Measurements from ENCODE around the gene CKMT2.

CKMT2 gene

GRCh38 chr5:81226949-81227348, 6.2 kb upstream of the CKMT2 start:
- no peak for DNase-seq
- ChIA-PET POLR2A (no interaction called here), CTCF (no interaction called here)
- H3K27ac ChIP-seq (ENCODE audit: insufficient read depth in 1 of 2, low read depth in 1 of 2, low read length in 2 of 2, poor library complexity in 1 of 2, severe bottlenecking in 2 of 2): no peak overlapping the region
- no peaks in the 10 kb centered on the region for H3K36me3 ChIP-seq (ENCODE audit: control insufficient read depth in 4 of 4, insufficient read depth in 4 of 4, low read length in 3 of 4)
- no CpG with 5 or more reads among the region's 1 CpG for WGBS (ENCODE audit: insufficient coverage)
- no peaks in the 10 kb centered on the region for H3K9me3 ChIP-seq (ENCODE audit: control extremely low read depth in 1 of 5, control insufficient read depth in 4 of 5, insufficient read depth in 2 of 5, low read depth in 1 of 5, low read length in 4 of 5)
- H3K4me3 ChIP-seq (ENCODE audit: control insufficient read depth in 1 of 7, extremely low read depth in 1 of 7, insufficient read depth in 4 of 7, low read depth in 2 of 7, low read length in 6 of 7): no peak overlapping the region
- no peaks in the 10 kb centered on the region for H3K27me3 ChIP-seq (replicated peaks in 2 of 5; ENCODE audit: control insufficient read depth in 4 of 5, insufficient read depth in 5 of 5, low read length in 4 of 5)
- peaks cover 0 to 7% (median 0%) of the 10 kb centered on the region in 4 experiments for H3K4me1 ChIP-seq (ENCODE audit: control extremely low read depth in 1 of 4, control insufficient read depth in 4 of 4, insufficient read depth in 4 of 4, low read length in 3 of 4)

GRCh38 chr5:81228084-81228483, 5.0 kb upstream of the CKMT2 start:
- Histone ChIP-seq H3K9me3 (ENCODE audit: control extremely low read depth in 1 of 5, control insufficient read depth in 4 of 5, insufficient read depth in 2 of 5, low read depth in 1 of 5, low read length in 4 of 5) (no peaks in the 10 kb centered on the region), H3K36me3 (ENCODE audit: control insufficient read depth in 4 of 4, insufficient read depth in 4 of 4, low read length in 3 of 4) (no peaks in the 10 kb centered on the region), H3K4me3 (ENCODE audit: control insufficient read depth in 1 of 7, extremely low read depth in 1 of 7, insufficient read depth in 4 of 7, low read depth in 2 of 7, low read length in 6 of 7) (no peak overlapping the region), H3K4me1 (ENCODE audit: control extremely low read depth in 1 of 4, control insufficient read depth in 4 of 4, insufficient read depth in 4 of 4, low read length in 3 of 4) (peaks cover 0 to 7% (median under 1%) of the 10 kb centered on the region in 4 experiments), H3K27ac (ENCODE audit: insufficient read depth in 1 of 2, low read depth in 1 of 2, low read length in 2 of 2, poor library complexity in 1 of 2, severe bottlenecking in 2 of 2) (no peak overlapping the region), H3K27me3 (replicated peaks in 2 of 5; ENCODE audit: control insufficient read depth in 4 of 5, insufficient read depth in 5 of 5, low read length in 4 of 5) (peaks cover 0 to 4% (median 0%) of the 10 kb centered on the region in 5 experiments)
- DNase-seq: no peak
- 88% methylated on average over 2 of the region's 4 CpGs for WGBS (ENCODE audit: insufficient coverage)
- POLR2A ChIA-PET: no interaction called here
- CTCF ChIA-PET: no interaction called here

- CTCF ChIA-PET: no interaction called here
- Histone ChIP-seq H3K36me3 (ENCODE audit: control insufficient read depth in 4 of 4, insufficient read depth in 4 of 4, low read length in 3 of 4) (no peaks in the 10 kb centered on the region), H3K9me3 (ENCODE audit: control extremely low read depth in 1 of 5, control insufficient read depth in 4 of 5, insufficient read depth in 2 of 5, low read depth in 1 of 5, low read length in 4 of 5) (no peaks in the 10 kb centered on the region), H3K4me1 (ENCODE audit: control extremely low read depth in 1 of 4, control insufficient read depth in 4 of 4, insufficient read depth in 4 of 4, low read length in 3 of 4) (peaks cover 0 to 7% (median 4%) of the 10 kb centered on the region in 4 experiments), H3K27ac (ENCODE audit: insufficient read depth in 1 of 2, low read depth in 1 of 2, low read length in 2 of 2, poor library complexity in 1 of 2, severe bottlenecking in 2 of 2) (no peak overlapping the region), H3K27me3 (replicated peaks in 2 of 5; ENCODE audit: control insufficient read depth in 4 of 5, insufficient read depth in 5 of 5, low read length in 4 of 5) (peaks cover 0 to 13% (median 0%) of the 10 kb centered on the region in 5 experiments), H3K4me3 (ENCODE audit: control insufficient read depth in 1 of 7, extremely low read depth in 1 of 7, insufficient read depth in 4 of 7, low read depth in 2 of 7, low read length in 6 of 7) (no peak overlapping the region)
- 53% methylated on average over 5 of the region's 8 CpGs for WGBS (ENCODE audit: insufficient coverage)
- DNase-seq: peak in 2 of 3 donors; percentile 32 to 65
- POLR2A ChIA-PET: no interaction called here
Measured at GRCh38 chr5:81230416-81230815, 2.7 kb upstream of the CKMT2 start.

- CTCF ChIA-PET: no interaction called here
- DNase-seq: no peak
- POLR2A ChIA-PET: no interaction called here
- 98% methylated on average over 12 of the region's 12 CpGs for WGBS (ENCODE audit: insufficient coverage)
- Histone ChIP-seq H3K4me1 (ENCODE audit: control extremely low read depth in 1 of 4, control insufficient read depth in 4 of 4, insufficient read depth in 4 of 4, low read length in 3 of 4) (peaks cover 0 to 7% (median 4%) of the 10 kb centered on the region in 4 experiments), H3K36me3 (ENCODE audit: control insufficient read depth in 4 of 4, insufficient read depth in 4 of 4, low read length in 3 of 4) (no peaks in the 10 kb centered on the region), H3K9me3 (ENCODE audit: control extremely low read depth in 1 of 5, control insufficient read depth in 4 of 5, insufficient read depth in 2 of 5, low read depth in 1 of 5, low read length in 4 of 5) (no peaks in the 10 kb centered on the region), H3K27me3 (replicated peaks in 2 of 5; ENCODE audit: control insufficient read depth in 4 of 5, insufficient read depth in 5 of 5, low read length in 4 of 5) (peaks cover 0 to 13% (median 0%) of the 10 kb centered on the region in 5 experiments), H3K27ac (ENCODE audit: insufficient read depth in 1 of 2, low read depth in 1 of 2, low read length in 2 of 2, poor library complexity in 1 of 2, severe bottlenecking in 2 of 2) (no peak overlapping the region), H3K4me3 (ENCODE audit: control insufficient read depth in 1 of 7, extremely low read depth in 1 of 7, insufficient read depth in 4 of 7, low read depth in 2 of 7, low read length in 6 of 7) (peak overlapping the region in 1 of 7 experiments; percentile 68)
Measured at GRCh38 chr5:81232464-81233079, 550 bp upstream of the CKMT2 start.

GRCh38 chr5:81234299-81234698, 1.2 kb downstream of the CKMT2 start:
- 98% methylated on average over 6 of the region's 7 CpGs for WGBS (ENCODE audit: insufficient coverage)
- H3K9me3 ChIP-seq (ENCODE audit: control extremely low read depth in 1 of 5, control insufficient read depth in 4 of 5, insufficient read depth in 2 of 5, low read depth in 1 of 5, low read length in 4 of 5): no peaks in the 10 kb centered on the region
- ChIA-PET CTCF (no interaction called here), POLR2A (no interaction called here)
- H3K4me1 ChIP-seq (ENCODE audit: control extremely low read depth in 1 of 4, control insufficient read depth in 4 of 4, insufficient read depth in 4 of 4, low read length in 3 of 4): peaks cover 0 to 7% (median 4%) of the 10 kb centered on the region in 4 experiments
- peaks cover 0 to 13% (median 0%) of the 10 kb centered on the region in 5 experiments for H3K27me3 ChIP-seq (replicated peaks in 2 of 5; ENCODE audit: control insufficient read depth in 4 of 5, insufficient read depth in 5 of 5, low read length in 4 of 5)
- no peaks in the 10 kb centered on the region for H3K36me3 ChIP-seq (ENCODE audit: control insufficient read depth in 4 of 4, insufficient read depth in 4 of 4, low read length in 3 of 4)
- DNase-seq: no peak
- no peak overlapping the region for H3K4me3 ChIP-seq (ENCODE audit: control insufficient read depth in 1 of 7, extremely low read depth in 1 of 7, insufficient read depth in 4 of 7, low read depth in 2 of 7, low read length in 6 of 7)
- H3K27ac ChIP-seq (ENCODE audit: insufficient read depth in 1 of 2, low read depth in 1 of 2, low read length in 2 of 2, poor library complexity in 1 of 2, severe bottlenecking in 2 of 2): no peak overlapping the region

- POLR2A ChIA-PET: no interaction called here
- Histone ChIP-seq H3K4me3 (ENCODE audit: control insufficient read depth in 1 of 7, extremely low read depth in 1 of 7, insufficient read depth in 4 of 7, low read depth in 2 of 7, low read length in 6 of 7) (no peak overlapping the region), H3K27me3 (replicated peaks in 2 of 5; ENCODE audit: control insufficient read depth in 4 of 5, insufficient read depth in 5 of 5, low read length in 4 of 5) (peaks cover 0 to 13% (median 0%) of the 10 kb centered on the region in 5 experiments), H3K36me3 (ENCODE audit: control insufficient read depth in 4 of 4, insufficient read depth in 4 of 4, low read length in 3 of 4) (no peaks in the 10 kb centered on the region), H3K27ac (ENCODE audit: insufficient read depth in 1 of 2, low read depth in 1 of 2, low read length in 2 of 2, poor library complexity in 1 of 2, severe bottlenecking in 2 of 2) (no peak overlapping the region), H3K9me3 (ENCODE audit: control extremely low read depth in 1 of 5, control insufficient read depth in 4 of 5, insufficient read depth in 2 of 5, low read depth in 1 of 5, low read length in 4 of 5) (no peaks in the 10 kb centered on the region), H3K4me1 (ENCODE audit: control extremely low read depth in 1 of 4, control insufficient read depth in 4 of 4, insufficient read depth in 4 of 4, low read length in 3 of 4) (peaks cover 0 to 7% (median 4%) of the 10 kb centered on the region in 4 experiments)
- CTCF ChIA-PET: no interaction called here
- no peak for DNase-seq
- WGBS (ENCODE audit: insufficient coverage): 90% methylated on average over 3 of the region's 3 CpGs
Measured at GRCh38 chr5:81234801-81235200, 1.7 kb downstream of the CKMT2 start.

GRCh38 chr5:81235287-81236072, 2.4 kb downstream of the CKMT2 start:
- H3K9me3 ChIP-seq (ENCODE audit: control extremely low read depth in 1 of 5, control insufficient read depth in 4 of 5, insufficient read depth in 2 of 5, low read depth in 1 of 5, low read length in 4 of 5): no peaks in the 10 kb centered on the region
- ChIA-PET POLR2A (interaction anchor here (0.6 kb wide), 1 partner anchor 306 kb away, joined by 4 read pairs; no protein-coding TSS in a partner anchor), CTCF (no interaction called here)
- WGBS (ENCODE audit: insufficient coverage): 96% methylated on average over 10 of the region's 10 CpGs
- no peaks in the 10 kb centered on the region for H3K36me3 ChIP-seq (ENCODE audit: control insufficient read depth in 4 of 4, insufficient read depth in 4 of 4, low read length in 3 of 4)
- peaks cover 0 to 7% (median 4%) of the 10 kb centered on the region in 4 experiments for H3K4me1 ChIP-seq (ENCODE audit: control extremely low read depth in 1 of 4, control insufficient read depth in 4 of 4, insufficient read depth in 4 of 4, low read length in 3 of 4)
- no peak overlapping the region for H3K4me3 ChIP-seq (ENCODE audit: control insufficient read depth in 1 of 7, extremely low read depth in 1 of 7, insufficient read depth in 4 of 7, low read depth in 2 of 7, low read length in 6 of 7)
- DNase-seq: no peak
- peaks cover 0 to 13% (median 0%) of the 10 kb centered on the region in 5 experiments for H3K27me3 ChIP-seq (replicated peaks in 2 of 5; ENCODE audit: control insufficient read depth in 4 of 5, insufficient read depth in 5 of 5, low read length in 4 of 5)
- H3K27ac ChIP-seq (ENCODE audit: insufficient read depth in 1 of 2, low read depth in 1 of 2, low read length in 2 of 2, poor library complexity in 1 of 2, severe bottlenecking in 2 of 2): no peak overlapping the region
